Measurements from ENCODE around the gene TSG101.

GRCh38 chr11:18536209-18536608, 9.5 kb upstream of the TSG101 start:
- TF ChIP-seq CTCF (conservative IDR thresholded peaks at IDR 0.05; ENCODE audit: low read depth, low read length) (no peak), EZH2 (IDR thresholded peaks at IDR 0.05; ENCODE audit: low read length, unreplicated experiment) (no peak), EZH2phosphoT487 (IDR thresholded peaks at IDR 0.05; ENCODE audit: borderline replicate concordance, low read length) (no peak)

Measured in PC-3 (cell line).